Measurements from ENCODE around the gene SLC44A2. TPM values are rescaled to one million over a fixed set of nuclear protein-coding genes. Genes with fewer than 3 reads are reported as not detected.

SLC44A2 gene
- total RNA-seq, 2 donors from 2014 or later = 47.5 to 56.4 TPM

DNA sequence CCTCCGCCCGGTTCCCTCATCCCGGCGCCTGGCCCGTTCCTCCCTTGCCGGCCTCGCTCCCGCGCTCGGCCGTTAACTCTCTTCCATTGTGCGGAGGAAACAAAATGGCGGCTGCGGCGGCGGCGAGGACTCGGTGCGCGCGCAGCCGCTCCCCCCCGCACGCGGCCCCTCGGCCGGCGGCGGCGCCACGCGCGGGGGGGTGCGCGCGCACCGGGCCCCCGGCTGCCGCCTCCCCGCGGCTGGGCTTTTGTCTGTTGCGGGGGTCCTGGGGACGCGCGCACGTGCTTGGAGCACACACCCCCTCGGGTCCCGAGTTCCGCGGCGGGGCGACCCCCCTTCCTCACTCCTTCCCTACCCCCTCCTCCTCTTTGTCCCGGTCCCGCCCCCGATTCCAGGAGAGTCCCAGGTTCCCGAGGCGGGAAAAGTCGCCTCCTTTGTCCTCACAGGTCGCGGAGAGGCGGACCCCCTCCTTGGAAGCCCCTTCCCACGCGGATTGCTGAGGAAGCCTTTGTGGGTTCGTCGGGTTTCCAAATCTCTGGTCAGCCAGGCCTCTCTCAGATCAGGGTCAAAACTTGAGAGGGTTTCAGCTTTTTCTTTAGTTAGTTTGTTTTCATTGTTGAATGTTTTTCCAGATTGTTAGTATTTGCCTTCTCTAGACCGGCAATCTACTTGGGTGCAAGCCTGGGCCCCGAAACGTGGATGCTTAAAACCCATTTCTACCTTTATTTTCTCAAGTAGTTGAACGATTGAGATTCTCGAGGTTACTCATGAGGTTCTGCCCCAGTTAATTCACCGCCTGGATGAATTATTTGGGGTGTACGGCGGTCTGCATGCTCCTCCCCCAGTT is 29.5 kb downstream of the SLC44A2 start:
- H3K27ac ChIP-seq = peak overlapping the region; percentile 96 to 99 (median 99)
- ATAC-seq (peak; percentile 13), DNase-seq (peak; percentile 29 to 50 (median 45))
- H3K27me3 ChIP-seq = no peaks in the 10 kb centered on the region
- no peaks in the 10 kb centered on the region for H3K9me3 ChIP-seq
- H3K4me3 ChIP-seq = peak overlapping the region; percentile 85 to 99
- no peaks in the 10 kb centered on the region for H3K36me3 ChIP-seq (replicated peaks in 1 of 2; ENCODE audit: insufficient read depth in 1 of 2, low read depth in 2 of 2)
- TF ChIP-seq CTCF (IDR thresholded peaks at IDR 0.05) = no peak
- TF ChIP-seq POLR2A (IDR thresholded peaks at IDR 0.05) = no peak
- intact Hi-C loops (cut with DNase I) = no loop called here
- H3K4me1 ChIP-seq = peaks cover 53% of the 10 kb centered on the region
- 0% methylated on average over 26 to 56 of the region's 73 CpGs for whole genome bisulfite sequencing, 2 donors

DNA sequence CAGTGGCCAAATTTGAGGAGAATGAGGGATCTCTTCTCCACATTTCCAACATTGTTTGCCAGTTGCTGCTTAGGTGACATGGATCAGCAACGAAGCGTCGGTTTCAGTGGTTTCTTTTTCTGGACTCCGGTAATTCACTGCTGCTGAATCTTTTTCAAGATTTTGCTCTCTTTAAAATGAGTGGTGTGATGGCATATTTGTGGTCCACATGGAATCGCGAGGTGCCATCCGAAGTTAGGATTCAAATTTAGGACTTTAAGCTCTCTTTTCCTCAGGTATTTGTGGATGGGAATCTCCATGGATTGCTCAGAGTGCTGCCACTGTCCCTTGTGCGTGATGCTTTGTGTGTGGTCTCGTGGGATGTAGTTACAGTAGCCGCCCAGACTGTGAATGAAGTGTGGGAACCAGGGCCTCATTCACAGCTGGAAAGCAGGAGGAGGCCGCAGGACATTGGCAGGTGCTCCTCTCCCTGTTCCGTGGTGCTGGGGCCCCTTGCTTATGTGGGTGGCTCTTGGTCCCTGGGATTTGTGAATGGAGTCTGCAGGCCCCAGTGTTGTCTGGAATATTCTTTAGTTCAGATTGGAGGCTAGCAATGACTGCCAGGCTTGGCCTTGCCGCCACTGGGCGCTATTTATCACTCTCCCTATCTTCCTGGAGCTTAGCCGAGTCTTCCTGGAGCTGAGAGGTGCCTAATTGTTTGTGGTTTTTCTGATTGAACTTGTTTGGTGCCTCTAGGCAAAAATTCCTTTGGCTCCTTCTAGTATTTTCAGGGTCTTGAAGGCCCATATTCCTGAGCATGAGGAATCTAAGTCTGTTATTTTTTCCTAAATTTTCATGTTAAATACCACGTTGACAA is 30.3 kb downstream of the SLC44A2 start:
- Histone ChIP-seq H3K9me3 (no peaks in the 10 kb centered on the region), H3K27me3 (no peaks in the 10 kb centered on the region), H3K4me1 (peaks cover 59% of the 10 kb centered on the region), H3K4me3 (no peak overlapping the region), H3K36me3 (replicated peaks in 1 of 2; ENCODE audit: insufficient read depth in 1 of 2, low read depth in 2 of 2) (no peaks in the 10 kb centered on the region), H3K27ac (peak overlapping the region; percentile 96 to 99 (median 99))
- intact Hi-C loops (cut with DNase I) = no loop called here
- 2 to 3% methylated on average over 15 to 16 of the region's 16 CpGs for WGBS, 2 donors
- DNase-seq = peak; percentile 55 to 71 (median 66)
- peak in 1 of 7 experiments; percentile 11 for TF ChIP-seq CTCF (IDR thresholded peaks at IDR 0.05)
- peak in 2 of 3 donors; percentile 15 to 24 for TF ChIP-seq POLR2A (IDR thresholded peaks at IDR 0.05)
- ATAC-seq = no peak

DNA sequence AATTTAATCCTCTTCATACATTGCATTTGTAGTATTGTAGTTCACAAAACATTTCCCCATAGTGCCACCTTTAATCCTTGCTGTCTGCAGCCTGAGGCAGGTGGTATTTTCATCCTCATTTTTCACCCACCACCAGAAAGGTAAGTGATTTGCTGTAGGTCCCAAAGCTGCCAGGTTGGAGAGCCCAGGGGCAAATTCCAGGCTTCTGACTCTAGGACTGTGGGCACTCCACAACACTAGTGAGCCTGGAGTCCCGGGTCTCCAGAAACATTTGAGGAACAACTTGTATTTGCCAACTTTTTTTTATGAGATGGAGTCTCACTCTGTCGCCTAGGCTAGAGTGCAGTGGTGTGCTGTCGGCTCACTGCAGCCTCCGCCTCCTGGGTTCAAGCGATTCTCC is 35.0 kb downstream of the SLC44A2 start:
- H3K4me1 ChIP-seq = peaks cover 52% of the 10 kb centered on the region
- intact Hi-C loops (cut with DNase I) = no loop called here

GRCh38 chr19:10661946-10662345 is 36.6 kb downstream of the SLC44A2 start:
- H3K27ac ChIP-seq = no peak overlapping the region
- DNase-seq = no peak
- H3K4me1 ChIP-seq = peaks cover 36% of the 10 kb centered on the region
- intact Hi-C loops (cut with DNase I) = no loop called here
- H3K36me3 ChIP-seq (replicated peaks in 1 of 2; ENCODE audit: insufficient read depth in 1 of 2, low read depth in 2 of 2) = no peaks in the 10 kb centered on the region
- no peak for ATAC-seq
- H3K4me3 ChIP-seq = no peak overlapping the region
- no peaks in the 10 kb centered on the region for H3K27me3 ChIP-seq
- TF ChIP-seq CTCF (IDR thresholded peaks at IDR 0.05) (no peak), POLR2A (IDR thresholded peaks at IDR 0.05) (no peak)
- 69 to 71% methylated on average over 1 of the region's 1 CpG for WGBS, 2 donors
- no peaks in the 10 kb centered on the region for H3K9me3 ChIP-seq

More for the DNA sequence above, 35.0 kb downstream of the SLC44A2 start:
- no peak overlapping the region for H3K4me3 ChIP-seq
- DNase-seq (no peak), ATAC-seq (no peak)
- no peaks in the 10 kb centered on the region for H3K9me3 ChIP-seq
- 83 to 87% methylated on average over 5 of the region's 5 CpGs for WGBS, 2 donors
- no peaks in the 10 kb centered on the region for H3K27me3 ChIP-seq
- H3K27ac ChIP-seq = no peak overlapping the region
- TF ChIP-seq POLR2A (IDR thresholded peaks at IDR 0.05) = no peak
- H3K36me3 ChIP-seq (replicated peaks in 1 of 2; ENCODE audit: insufficient read depth in 1 of 2, low read depth in 2 of 2) = no peaks in the 10 kb centered on the region

Measured in body of pancreas (tissue), 4 donors.